Cardiac fibroblast (primary cell): Measurements from ENCODE around the gene ID4.
A peak's percentile ranks its signal among the peaks of the same experiment; 100 is the strongest.

ENCODE experiments used
- DNase-seq, 2 donors: peaks; one replicate each; pipeline versions ENCODE4 v3.0.0 to v3.0.0-alpha.2; 2010; ENCODE audit warnings: low read depth in 2 of 2
- H3K4me3 ChIP-seq, 2 donors: replicated peaks in 1 of 2; 1 replicate in 1 of 2; 2 replicates in 1 of 2; pipeline ENCODE4 v1.5.1; 2011; ENCODE audit warnings: low read depth in 2 of 2, low read length in 2 of 2, mild to moderate bottlenecking in 2 of 2, moderate library complexity in 1 of 2
- CTCF ChIP-seq: IDR thresholded peaks from one replicate; pipeline ENCODE4 v1.5.1; 2011; ENCODE audit warnings: low read depth, mild to moderate bottlenecking, low read length, inconsistent platforms

ID4 gene

GRCh38 chr6:19830171-19830570 lies 7.0 kb upstream of the ID4 start:
- DNase-seq: peak; percentile 43 to 85
- no peak overlapping the region for H3K4me3 ChIP-seq
- no peak for TF ChIP-seq CTCF

GRCh38 chr6:19831358-19831757 lies 5.8 kb upstream of the ID4 start:
- no peak for TF ChIP-seq CTCF
- no peak for DNase-seq
- H3K4me3 ChIP-seq: no peak overlapping the region

- peak in 1 of 2 donors; percentile 81 for DNase-seq
- TF ChIP-seq CTCF: no peak
- H3K4me3 ChIP-seq: no peak overlapping the region
Observed at GRCh38 chr6:19833947-19834346, 3.2 kb upstream of the ID4 start.

GRCh38 chr6:19834858-19835257 lies 2.3 kb upstream of the ID4 start:
- TF ChIP-seq CTCF: no peak
- H3K4me3 ChIP-seq: no peak overlapping the region
- DNase-seq: no peak

GRCh38 chr6:19835605-19836004 lies 1.6 kb upstream of the ID4 start:
- no peak overlapping the region for H3K4me3 ChIP-seq
- TF ChIP-seq CTCF: no peak
- no peak for DNase-seq

GRCh38 chr6:19837511-19838441 lies 606 bp downstream of the ID4 start:
- no peak for TF ChIP-seq CTCF
- DNase-seq: peak; percentile 33 to 49
- peak overlapping the region; percentile 57 to 90 for H3K4me3 ChIP-seq
